ENCODE data around the gene TBL1XR1.
"Not testable (repeated sequence)": the region's sequence is repeated elsewhere in the genome, so short reads cannot be mapped to it uniquely, and the experiment has no call there.

Gene TBL1XR1

GRCh38 chr3:177208781-177209180 is 11.5 kb upstream of the TBL1XR1 start:
- in situ Hi-C loops (cut with MboI; ENCODE audit: low sequenced_read_pairs): no loop called here

GRCh38 chr3:177208223-177208622 is 10.9 kb upstream of the TBL1XR1 start:
- in situ Hi-C loops (cut with MboI; ENCODE audit: low sequenced_read_pairs): no loop called here

GRCh38 chr3:177206936-177207335 is 9.7 kb upstream of the TBL1XR1 start:
- in situ Hi-C loops (cut with MboI; ENCODE audit: low sequenced_read_pairs): no loop called here

- in situ Hi-C loops (cut with MboI; ENCODE audit: low sequenced_read_pairs): no loop called here
Measured at GRCh38 chr3:177203689-177204395, 6.6 kb upstream of the TBL1XR1 start.

- in situ Hi-C loops (cut with MboI; ENCODE audit: low sequenced_read_pairs): not testable (repeated sequence)
Measured at GRCh38 chr3:177203016-177203415, 5.7 kb upstream of the TBL1XR1 start.

GRCh38 chr3:177201700-177202397 is 4.6 kb upstream of the TBL1XR1 start:
- in situ Hi-C loops (cut with MboI; ENCODE audit: low sequenced_read_pairs): no loop called here

- in situ Hi-C loops (cut with MboI; ENCODE audit: low sequenced_read_pairs): no loop called here
Measured at GRCh38 chr3:177199206-177199760, 2.0 kb upstream of the TBL1XR1 start.

- in situ Hi-C loops (cut with MboI; ENCODE audit: low sequenced_read_pairs): no loop called here
Measured at GRCh38 chr3:177197727-177198460, 612 bp upstream of the TBL1XR1 start.

GRCh38 chr3:177196456-177197040 is 734 bp downstream of the TBL1XR1 start:
- in situ Hi-C loops (cut with MboI; ENCODE audit: low sequenced_read_pairs): no loop called here

GRCh38 chr3:177196008-177196455 is 1.2 kb downstream of the TBL1XR1 start:
- in situ Hi-C loops (cut with MboI; ENCODE audit: low sequenced_read_pairs): no loop called here

GRCh38 chr3:177195242-177195991 is 1.9 kb downstream of the TBL1XR1 start:
- in situ Hi-C loops (cut with MboI; ENCODE audit: low sequenced_read_pairs): no loop called here

- in situ Hi-C loops (cut with MboI; ENCODE audit: low sequenced_read_pairs): no loop called here
Measured at GRCh38 chr3:177194299-177194698, 3.0 kb downstream of the TBL1XR1 start.

- in situ Hi-C loops (cut with MboI; ENCODE audit: low sequenced_read_pairs): no loop called here
Measured at GRCh38 chr3:177193688-177194268, 3.5 kb downstream of the TBL1XR1 start.

GRCh38 chr3:177193275-177193674 is 4.0 kb downstream of the TBL1XR1 start:
- in situ Hi-C loops (cut with MboI; ENCODE audit: low sequenced_read_pairs): not testable (repeated sequence)

GRCh38 chr3:177190756-177191681 is 6.3 kb downstream of the TBL1XR1 start:
- in situ Hi-C loops (cut with MboI; ENCODE audit: low sequenced_read_pairs): no loop called here

- in situ Hi-C loops (cut with MboI; ENCODE audit: low sequenced_read_pairs): not testable (repeated sequence)
Measured at GRCh38 chr3:177190184-177190583, 7.1 kb downstream of the TBL1XR1 start.

- in situ Hi-C loops (cut with MboI; ENCODE audit: low sequenced_read_pairs): not testable (repeated sequence)
Measured at GRCh38 chr3:177188325-177188724, 9.0 kb downstream of the TBL1XR1 start.

- in situ Hi-C loops (cut with MboI; ENCODE audit: low sequenced_read_pairs): no loop called here
Measured at GRCh38 chr3:177186306-177186705, 11.0 kb downstream of the TBL1XR1 start.

- in situ Hi-C loops (cut with MboI; ENCODE audit: low sequenced_read_pairs): no loop called here
Measured at GRCh38 chr3:177185035-177185574, 12.2 kb downstream of the TBL1XR1 start.
